ENCODE data around the gene GAST.
"Not testable (repeated sequence)": the region's sequence is repeated elsewhere in the genome, so short reads cannot be mapped to it uniquely, and the experiment has no call there.

The GAST gene

GRCh38 chr17:41684035-41684434 is 28.1 kb upstream of the GAST start:
- no peak for DNase-seq

GRCh38 chr17:41685753-41686152 is 26.4 kb upstream of the GAST start:
- not testable (repeated sequence) for DNase-seq

- DNase-seq: no peak
Observed at GRCh38 chr17:41686281-41686680, 25.9 kb upstream of the GAST start.

GRCh38 chr17:41687828-41688640 is 24.1 kb upstream of the GAST start:
- DNase-seq: peak; percentile 77

- peak; percentile 100 for DNase-seq
Observed at GRCh38 chr17:41688641-41689496, 23.3 kb upstream of the GAST start, which contains the start of gene EIF1. EIF1 (plus strand) TSS chr17:41688885; CDS start chr17:41689039, 154 bp downstream.

GRCh38 chr17:41689497-41690299 is 22.4 kb upstream of the GAST start:
- DNase-seq: peak; percentile 73

GRCh38 chr17:41690497-41690896 is 21.6 kb upstream of the GAST start:
- DNase-seq: no peak

GRCh38 chr17:41691031-41691777 is 20.9 kb upstream of the GAST start:
- peak; percentile 62 for DNase-seq

GRCh38 chr17:41692722-41693521 is 19.2 kb upstream of the GAST start:
- DNase-seq: peak; percentile 66

- DNase-seq: no peak
Observed at GRCh38 chr17:41695134-41695661, 16.9 kb upstream of the GAST start.

- peak; percentile 83 for DNase-seq
Observed at GRCh38 chr17:41695954-41696757, 16.0 kb upstream of the GAST start.

GRCh38 chr17:41697122-41697962 is 14.8 kb upstream of the GAST start:
- DNase-seq: no peak

- not testable (repeated sequence) for DNase-seq
Observed at GRCh38 chr17:41700843-41701242, 11.3 kb upstream of the GAST start.

GRCh38 chr17:41702712-41703111 is 9.4 kb upstream of the GAST start:
- DNase-seq: no peak

GRCh38 chr17:41705271-41705991 is 6.7 kb upstream of the GAST start:
- no peak for DNase-seq

- DNase-seq: no peak
Observed at GRCh38 chr17:41707803-41708669, 4.1 kb upstream of the GAST start.

- no peak for DNase-seq
Observed at GRCh38 chr17:41710472-41711090, 1.6 kb upstream of the GAST start.
